NCI-H226 (cell line): ENCODE results near the gene WDR45B.

Experiments used
- DNase-seq: peaks from one replicate; pipeline ENCODE4 v3.0.0-alpha.2; 2015

WDR45B gene

GRCh38 chr17:82675476-82676245 lies 27.4 kb upstream of the WDR45B start:
- DNase-seq: no peak

DNA sequence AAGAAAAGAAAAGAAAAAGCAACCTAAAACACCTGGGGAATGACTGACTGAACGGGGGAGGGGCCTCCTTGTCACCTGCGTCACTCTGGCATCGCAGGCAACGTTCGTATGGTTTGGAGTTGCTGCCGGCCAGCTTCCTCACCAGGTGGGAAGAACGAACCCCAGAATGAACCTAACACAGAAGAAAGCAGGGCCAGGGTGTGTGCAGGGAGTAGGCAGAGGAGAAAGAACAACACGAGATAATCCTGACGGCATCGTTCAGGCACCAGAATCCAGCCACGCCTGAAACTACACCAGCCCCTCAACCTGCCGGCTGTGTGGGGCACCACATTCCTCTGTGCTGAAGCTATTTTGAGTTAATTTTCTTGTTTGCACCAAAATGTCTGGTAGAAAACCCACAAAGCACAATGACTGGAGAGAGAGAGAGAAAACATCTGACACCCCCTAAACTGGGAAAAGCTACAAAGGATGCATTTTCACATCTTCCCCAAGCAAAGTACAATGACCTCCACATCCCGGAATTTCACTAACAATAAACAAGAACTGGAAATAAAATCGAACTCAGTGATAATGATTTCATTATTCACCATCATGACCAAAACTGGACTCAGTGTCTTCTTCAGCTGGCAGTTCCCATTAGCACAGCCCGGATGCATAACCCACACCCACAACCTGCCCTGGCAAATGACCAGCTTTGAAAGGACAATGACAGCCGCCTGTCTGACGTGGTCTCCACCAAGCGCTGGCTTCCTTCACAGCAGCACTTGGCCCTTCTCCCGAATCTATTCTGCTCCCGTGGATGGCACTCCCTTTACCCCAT lies 26.6 kb upstream of the WDR45B start:
- DNase-seq: no peak

DNA sequence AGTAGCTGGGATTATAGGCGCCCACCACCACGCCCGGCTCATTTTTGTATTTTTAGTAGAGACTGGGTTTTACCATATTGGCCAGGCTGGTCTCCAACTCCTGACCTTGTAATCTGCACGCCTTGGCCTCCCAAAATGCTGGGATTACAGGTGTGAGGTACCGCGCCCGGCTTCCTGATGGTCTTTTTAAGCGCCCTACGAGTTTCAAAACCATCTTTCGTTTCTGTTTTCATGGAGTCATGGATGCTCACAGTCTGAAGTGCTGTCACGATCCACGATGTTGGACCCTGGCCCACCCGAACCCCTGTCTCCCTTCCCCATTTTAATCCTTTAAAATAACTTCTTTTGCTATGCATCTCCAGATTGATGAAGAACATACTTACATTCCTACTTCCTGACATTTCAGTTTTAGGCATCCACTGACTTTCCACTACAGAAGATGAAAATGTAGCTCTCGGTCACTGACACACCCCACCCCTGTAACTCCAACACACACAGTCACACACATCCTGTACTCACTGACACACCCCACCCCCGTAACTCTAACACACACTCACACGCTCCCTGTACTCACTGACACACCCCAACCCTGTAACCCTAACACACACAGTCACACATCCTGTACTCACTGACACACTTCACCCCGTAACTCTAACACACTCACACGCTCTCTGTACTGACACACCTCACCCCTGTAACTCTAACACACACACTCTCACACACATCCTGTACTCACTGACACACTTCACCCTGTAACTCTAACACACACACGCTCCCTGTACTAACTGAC lies 22.6 kb upstream of the WDR45B start:
- DNase-seq: no peak

GRCh38 chr17:82668631-82669099 lies 20.4 kb upstream of the WDR45B start:
- no peak for DNase-seq

DNA sequence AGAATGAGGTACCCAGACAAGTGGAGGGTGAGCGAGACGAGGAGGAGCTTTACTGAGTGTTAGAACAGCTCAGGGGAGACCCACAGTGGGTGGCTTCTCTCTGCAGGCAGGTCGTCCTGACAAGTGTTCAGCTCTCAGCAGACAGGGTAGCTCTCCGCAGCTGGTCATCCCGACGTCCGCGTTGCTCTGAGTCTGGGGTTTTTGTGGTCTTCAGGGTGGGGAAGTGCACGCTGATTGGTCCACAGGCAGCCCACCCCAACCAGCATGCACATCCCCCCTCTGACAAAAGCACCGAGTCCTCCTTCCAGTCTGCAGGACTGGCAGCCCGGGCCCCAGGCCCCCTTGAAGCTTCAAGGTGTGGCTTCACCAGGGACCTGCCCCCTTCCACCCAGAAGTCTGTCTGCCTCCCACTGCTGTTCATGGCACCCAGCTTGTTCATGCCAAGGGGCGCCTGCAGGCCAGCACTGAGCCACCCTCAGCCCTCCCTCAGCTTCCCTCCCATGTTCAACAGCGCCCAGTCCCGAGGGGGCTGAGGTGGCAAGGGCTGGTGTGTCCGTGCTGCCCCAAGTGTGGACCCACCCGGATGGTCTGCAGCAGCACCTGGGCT lies 19.9 kb upstream of the WDR45B start:
- no peak for DNase-seq

DNA sequence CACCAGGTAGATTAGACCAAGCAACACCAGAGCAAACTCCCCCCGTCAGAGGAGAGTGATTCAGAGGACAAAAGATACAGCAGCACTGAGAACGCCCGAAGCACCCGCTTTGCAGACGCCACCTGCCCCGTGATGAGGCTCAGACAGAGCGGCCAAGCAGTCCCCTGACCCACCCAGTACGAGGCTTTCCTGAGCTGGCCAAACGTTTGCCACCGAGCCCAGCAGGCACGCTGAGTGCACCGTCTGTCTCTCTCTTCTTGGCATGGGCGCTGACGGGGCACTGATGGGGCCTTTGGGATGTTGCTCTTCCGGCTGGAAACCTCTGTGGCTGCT lies 19.4 kb upstream of the WDR45B start:
- DNase-seq: no peak

GRCh38 chr17:82666931-82667667 lies 18.9 kb upstream of the WDR45B start:
- DNase-seq: no peak

DNA sequence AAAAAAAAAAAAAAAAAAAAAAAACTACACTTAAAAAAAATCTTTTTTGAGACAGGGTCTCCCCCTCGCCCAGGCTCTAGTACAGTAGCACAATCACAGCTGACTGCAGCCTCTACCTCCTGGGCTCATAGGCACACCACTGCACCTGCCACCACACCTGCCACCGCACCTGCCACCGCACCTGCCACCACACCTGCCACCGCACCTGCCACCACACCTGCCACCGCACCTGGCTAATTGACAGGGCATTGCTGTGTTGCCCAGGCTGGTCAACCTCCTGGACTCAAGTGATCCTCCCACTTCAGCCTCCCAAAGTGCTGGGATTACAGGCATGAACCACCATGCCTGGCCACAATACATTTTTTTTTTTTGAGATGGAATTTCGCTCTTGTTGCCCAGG lies 17.6 kb upstream of the WDR45B start:
- no peak for DNase-seq

- DNase-seq: no peak
Observed at GRCh38 chr17:82665217-82665616, 17.0 kb upstream of the WDR45B start.

- no peak for DNase-seq
Observed at GRCh38 chr17:82664701-82665182, 16.5 kb upstream of the WDR45B start.

DNA sequence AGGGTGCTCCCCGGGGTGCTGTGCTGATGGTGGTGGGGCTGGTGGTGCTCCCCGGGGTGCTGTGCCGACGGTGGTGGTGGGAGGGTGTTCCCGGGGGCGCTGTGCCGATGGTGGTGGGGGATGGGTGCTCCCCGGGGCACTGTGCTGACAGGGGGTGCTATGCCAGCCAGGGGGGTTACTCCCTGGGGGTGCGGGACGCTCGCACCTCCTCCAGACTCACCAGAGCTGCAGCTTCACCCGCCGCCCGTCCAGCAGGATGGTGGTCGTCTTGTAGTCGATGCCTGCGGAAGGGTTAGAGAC lies 16.0 kb upstream of the WDR45B start:
- DNase-seq: no peak

DNA sequence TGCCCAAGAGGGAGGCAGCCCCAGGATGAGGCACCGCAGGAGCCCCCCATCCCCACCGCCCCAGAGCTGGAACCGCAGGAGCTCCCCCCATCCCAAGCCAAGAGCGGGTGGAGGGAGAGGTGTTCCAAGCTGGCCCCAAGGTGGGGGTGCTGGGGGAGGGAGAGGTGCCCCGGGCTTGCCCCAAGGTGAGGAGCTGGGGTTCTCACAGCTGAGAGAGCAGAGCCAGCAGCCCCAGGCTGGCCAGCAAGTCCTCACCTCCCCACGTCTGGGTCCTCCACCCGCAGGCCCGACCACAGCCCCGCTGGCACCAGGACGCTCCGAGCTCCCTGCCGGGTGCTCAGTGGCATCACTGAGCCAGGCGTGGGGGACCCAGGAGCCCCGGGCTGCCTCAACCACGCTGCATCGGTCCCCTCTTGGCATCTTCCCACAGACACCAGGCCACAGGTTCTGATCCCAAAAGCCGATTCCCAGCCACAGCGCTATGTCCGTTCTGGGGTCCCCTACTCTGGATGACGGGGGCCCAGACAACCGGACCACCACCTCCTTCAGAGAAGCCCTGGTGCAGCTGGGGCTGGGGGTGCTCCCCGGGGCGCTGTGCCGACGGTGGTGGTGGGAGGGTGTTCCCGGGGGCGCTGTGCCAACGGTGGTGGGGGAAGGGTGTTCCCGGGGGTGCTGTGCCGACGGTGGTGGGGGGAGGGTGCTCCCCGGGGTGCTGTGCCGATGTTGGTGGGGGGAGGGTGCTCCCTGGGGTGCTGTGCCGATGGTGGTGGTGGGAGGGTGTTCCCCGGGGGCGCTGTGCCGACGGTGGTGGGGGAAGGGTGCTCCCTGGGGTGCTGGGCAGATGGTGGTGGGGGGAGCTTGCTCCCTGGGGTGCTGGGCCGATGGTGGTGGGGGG lies 15.4 kb upstream of the WDR45B start:
- DNase-seq: no peak

DNA sequence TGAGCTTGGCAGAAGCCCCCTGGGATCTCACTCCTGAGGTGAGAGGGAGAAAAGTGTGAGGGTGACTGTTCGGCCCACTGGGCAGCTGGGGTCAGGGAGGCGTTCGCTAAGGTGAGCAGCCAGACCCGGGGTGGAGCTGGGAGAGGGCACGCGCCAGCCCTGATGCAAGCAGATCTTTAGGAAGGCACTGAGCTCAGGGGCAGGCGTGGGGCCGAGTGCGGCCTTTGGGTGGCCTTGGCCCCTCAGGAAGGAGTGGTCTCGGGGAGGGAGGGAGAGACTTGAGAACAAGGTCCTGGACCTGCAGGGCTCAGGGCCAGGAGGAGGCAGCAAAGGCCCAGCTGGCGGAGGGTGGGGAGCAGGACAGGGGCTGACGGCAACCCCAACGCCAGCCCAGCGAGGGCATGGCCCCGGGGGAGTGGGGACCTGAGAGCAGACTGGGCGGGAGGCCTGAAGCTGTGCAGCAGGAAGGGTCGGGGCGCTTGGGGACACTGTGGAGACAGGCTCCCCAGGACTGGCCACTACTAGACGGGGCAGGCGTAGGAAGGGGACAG lies 14.5 kb upstream of the WDR45B start:
- DNase-seq: no peak

GRCh38 chr17:82661717-82662683 lies 13.8 kb upstream of the WDR45B start:
- no peak for DNase-seq

DNA sequence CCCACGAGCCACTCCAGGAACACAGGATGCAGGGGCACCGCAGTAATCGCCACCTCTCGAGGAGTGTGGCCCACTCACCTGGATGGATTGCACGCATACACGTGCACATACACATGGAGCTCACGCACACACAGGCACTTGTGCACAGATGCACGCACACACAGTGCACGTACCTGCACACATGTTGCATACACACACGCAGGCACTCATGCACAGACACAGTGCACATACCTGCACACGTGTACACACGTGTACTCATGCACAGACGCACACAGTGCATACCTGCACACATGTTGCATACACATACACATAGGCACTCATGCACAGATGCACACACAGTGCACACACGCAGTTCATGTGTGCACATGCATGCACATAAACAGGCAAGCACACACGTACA lies 11.6 kb upstream of the WDR45B start:
- no peak for DNase-seq

DNA sequence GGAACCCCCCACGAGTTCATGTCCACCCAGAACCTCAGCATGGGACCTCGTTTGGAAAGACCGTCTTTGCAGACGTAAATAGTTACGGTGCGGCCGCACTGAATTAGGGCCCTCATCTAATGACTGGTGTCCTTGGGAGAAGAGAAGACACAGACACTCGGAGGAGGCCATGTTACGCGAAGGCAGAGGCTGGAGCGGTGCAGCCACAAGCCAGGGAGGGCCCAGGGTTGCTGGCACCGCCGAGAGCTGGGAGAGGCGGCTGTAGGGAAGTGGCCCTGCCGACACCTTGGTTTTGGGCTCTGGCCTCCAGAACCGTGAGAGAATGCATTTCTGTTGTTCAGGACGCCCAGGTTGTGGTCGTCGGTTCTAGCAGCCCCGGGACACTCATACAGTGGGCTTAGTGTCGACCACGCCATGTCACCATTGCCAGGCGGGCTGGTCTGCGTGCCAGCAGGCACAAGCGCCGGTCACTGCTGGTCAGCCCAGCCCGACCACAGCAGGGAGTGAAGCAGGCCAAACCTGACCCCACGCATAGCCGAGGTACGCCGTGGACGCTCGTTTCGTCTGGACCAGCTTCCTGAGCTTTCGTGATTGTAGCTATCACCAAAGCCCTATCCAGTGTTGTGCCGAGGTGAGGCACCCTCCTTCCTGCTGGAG lies 10.7 kb upstream of the WDR45B start:
- no peak for DNase-seq

GRCh38 chr17:82658331-82658730 lies 10.1 kb upstream of the WDR45B start:
- DNase-seq: no peak

DNA sequence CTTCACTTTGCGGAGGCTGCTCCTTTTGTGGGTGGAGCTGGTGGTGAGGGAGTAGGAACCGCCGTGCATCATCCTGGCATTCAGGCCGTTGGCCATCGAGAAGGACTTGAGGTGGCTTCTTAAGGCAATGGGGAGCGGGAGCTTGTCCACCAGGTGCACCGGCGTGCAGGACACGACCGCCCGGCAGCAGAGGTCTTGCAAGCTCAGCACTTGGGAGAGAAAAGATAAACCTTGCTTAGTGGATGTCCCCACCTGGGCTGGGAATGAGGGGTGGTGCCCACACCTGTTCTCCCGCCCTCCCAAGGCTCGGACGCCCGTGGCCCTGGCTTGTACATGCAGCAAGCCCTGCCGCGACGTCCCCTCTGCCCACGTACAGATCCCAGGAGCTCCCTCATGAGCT lies 9.7 kb upstream of the WDR45B start:
- no peak for DNase-seq

DNA sequence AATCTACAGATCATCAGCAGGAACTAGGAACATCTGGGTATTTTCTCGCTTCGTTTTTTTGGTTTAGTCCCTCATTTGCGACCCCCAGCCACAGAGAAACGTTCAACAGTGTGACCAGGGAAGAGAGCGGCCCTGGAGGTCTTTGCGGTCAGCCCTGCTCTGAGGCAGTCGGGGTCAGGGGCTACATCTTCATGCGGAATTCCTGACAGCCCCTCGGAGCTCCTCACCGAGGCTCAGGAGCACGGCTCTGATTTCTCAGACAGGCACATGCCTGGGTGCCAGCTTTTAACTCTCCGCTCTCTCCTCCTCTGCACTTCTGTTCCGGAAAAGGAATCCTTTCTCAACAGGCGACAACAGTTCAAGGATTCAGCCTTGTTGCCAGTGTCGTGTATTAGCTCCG lies 8.0 kb upstream of the WDR45B start:
- DNase-seq: no peak
